ENCODE data around the gene UMOD. TPM values are rescaled to one million over a fixed set of nuclear protein-coding genes. Genes with fewer than 3 reads are reported as not detected.

Gene UMOD
- total and polyA plus RNA-seq, 7 donors: not detected

DNA sequence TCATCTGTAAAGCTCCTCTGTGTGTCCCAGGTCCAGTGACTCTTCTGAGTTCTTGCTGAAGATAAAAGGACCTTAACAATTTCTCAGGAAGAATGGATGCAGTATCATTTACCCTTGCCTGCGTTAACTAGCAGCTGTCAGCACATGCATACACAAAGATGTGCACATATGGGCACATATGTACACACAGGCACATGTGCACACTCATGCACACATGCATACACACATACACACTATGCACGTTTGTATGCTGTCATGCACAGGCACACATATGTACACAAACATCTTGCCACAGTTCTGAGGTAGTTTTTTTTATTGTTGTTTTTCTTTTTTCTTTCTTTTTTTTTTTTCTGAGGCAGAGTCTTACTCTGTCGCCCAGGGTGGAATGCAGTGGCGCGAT is 50.1 kb downstream of the UMOD start:
- peaks cover 0 to 5% (median 0%) of the 10 kb centered on the region in 3 donors for H3K27me3 ChIP-seq
- no peak for DNase-seq
- intact Hi-C loops (cut with DNase I): loop anchor here (5.0 kb wide), 1 partner anchor 395 kb away; no protein-coding TSS in a partner anchor
- no peaks in the 10 kb centered on the region for H3K9me3 ChIP-seq
- no peak overlapping the region for H3K4me3 ChIP-seq
- WGBS, 2 donors: 62 to 76% methylated on average over 5 of the region's 5 CpGs
- TF ChIP-seq EP300 (IDR thresholded peaks at IDR 0.05) (no peak), POLR2AphosphoS5 (IDR thresholded peaks at IDR 0.05) (no peak), CTCF (IDR thresholded peaks at IDR 0.05) (no peak), POLR2A (IDR thresholded peaks at IDR 0.05) (no peak)
- H3K4me1 ChIP-seq: no peaks in the 10 kb centered on the region
- no peak overlapping the region for H3K27ac ChIP-seq
- H3K36me3 ChIP-seq: no peaks in the 10 kb centered on the region

DNA sequence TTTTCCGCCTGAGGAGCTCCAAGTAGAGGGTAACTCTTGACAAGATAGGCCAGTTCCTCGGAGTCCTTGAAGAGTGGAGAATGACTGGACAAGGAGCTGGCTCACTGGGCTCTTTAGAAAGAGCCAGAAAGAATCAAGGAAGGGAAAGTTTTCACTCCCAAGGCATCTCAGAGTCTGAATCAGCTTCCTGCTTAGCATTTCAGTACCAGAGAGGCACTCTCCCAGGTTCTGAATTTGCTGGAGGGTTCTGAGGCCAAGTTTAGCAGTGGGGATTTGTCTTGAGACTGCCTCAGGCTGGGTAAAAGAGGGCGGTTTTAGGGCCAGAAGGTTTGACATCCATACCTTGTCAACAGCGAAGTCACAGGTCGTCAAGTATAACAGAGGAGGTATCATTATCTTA is 50.7 kb downstream of the UMOD start:
- intact Hi-C loops (cut with DNase I): loop anchor here (5.0 kb wide), 1 partner anchor 395 kb away; no protein-coding TSS in a partner anchor
- H3K9me3 ChIP-seq: no peaks in the 10 kb centered on the region
- no peak overlapping the region for H3K4me3 ChIP-seq
- no peak overlapping the region for H3K27ac ChIP-seq
- H3K4me1 ChIP-seq: no peaks in the 10 kb centered on the region
- no peak for DNase-seq
- no peak for TF ChIP-seq CTCF (IDR thresholded peaks at IDR 0.05)
- no peak for TF ChIP-seq POLR2A (IDR thresholded peaks at IDR 0.05)
- TF ChIP-seq EP300 (IDR thresholded peaks at IDR 0.05): no peak
- no peak for TF ChIP-seq POLR2AphosphoS5 (IDR thresholded peaks at IDR 0.05)
- H3K27me3 ChIP-seq: peaks cover 0 to 5% (median 0%) of the 10 kb centered on the region in 3 donors
- WGBS, 2 donors: 76 to 81% methylated on average over 5 of the region's 5 CpGs
- no peaks in the 10 kb centered on the region for H3K36me3 ChIP-seq

DNA sequence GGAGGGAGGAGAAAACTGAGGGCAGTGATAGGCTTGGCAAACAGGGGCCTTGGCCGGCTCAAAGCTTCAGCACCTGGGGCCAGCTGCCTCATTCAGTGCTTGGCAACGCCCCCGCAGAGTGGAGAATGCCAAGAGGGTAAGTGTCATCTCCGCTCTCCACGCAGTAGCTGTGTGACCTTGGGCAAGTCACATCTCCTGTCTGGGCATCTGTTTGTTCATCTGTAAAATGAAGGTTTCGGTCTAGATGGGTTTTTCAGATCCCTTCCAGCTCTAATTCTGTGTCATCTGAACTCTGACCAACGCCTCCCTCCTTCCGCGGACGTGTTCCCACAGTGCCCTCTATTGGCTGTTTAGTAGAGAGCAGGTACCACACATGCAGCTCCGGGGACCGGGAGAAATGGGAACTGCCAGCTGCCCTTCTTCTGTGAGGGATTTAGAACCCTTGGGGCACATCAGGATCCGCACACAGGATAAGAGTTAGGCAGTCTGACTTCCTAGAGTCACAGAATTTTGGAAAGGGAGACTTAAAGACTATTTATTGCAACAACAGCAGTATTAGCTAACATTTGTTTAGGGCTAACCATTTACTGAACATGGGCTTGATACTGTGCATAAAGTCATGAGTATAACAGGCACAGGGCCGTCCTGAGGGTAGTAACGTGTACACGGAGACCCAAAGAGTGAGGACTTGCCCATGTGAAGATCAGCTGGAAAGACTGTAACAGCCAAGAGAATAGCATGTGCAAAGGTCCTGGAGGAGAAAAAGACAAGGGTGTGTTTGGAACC is 52.0 kb downstream of the UMOD start:
- intact Hi-C loops (cut with DNase I): loop anchor here (5.0 kb wide), 1 partner anchor 393 kb away; no protein-coding TSS in a partner anchor
- Histone ChIP-seq H3K27ac (no peak overlapping the region), H3K9me3 (no peaks in the 10 kb centered on the region), H3K27me3 (peaks cover 0 to 5% (median 0%) of the 10 kb centered on the region in 3 donors), H3K36me3 (no peaks in the 10 kb centered on the region), H3K4me3 (no peak overlapping the region), H3K4me1 (no peaks in the 10 kb centered on the region)
- TF ChIP-seq POLR2AphosphoS5 (IDR thresholded peaks at IDR 0.05): no peak
- peak in 2 of 4 experiments; percentile 39 to 52 for TF ChIP-seq CTCF (IDR thresholded peaks at IDR 0.05)
- no peak for DNase-seq
- WGBS, 2 donors: 9 to 24% methylated on average over 16 of the region's 16 CpGs

DNA sequence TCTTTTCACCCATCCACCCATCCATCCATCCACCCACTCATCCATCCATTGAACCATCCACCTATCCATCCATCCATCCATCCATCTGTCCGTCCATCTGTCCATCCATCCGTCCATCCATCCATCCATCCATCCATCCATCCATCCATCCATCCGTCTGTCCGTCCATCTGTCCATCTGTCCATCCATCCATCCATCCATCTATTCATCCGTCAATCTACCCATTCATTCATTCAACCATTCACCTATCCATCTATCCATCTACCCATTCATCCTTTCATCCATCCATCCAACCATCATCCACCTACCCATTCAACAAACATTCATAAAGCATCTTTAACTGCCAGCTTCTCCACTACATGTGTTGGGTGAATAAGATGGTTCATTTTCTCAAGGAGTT is 54.1 kb downstream of the UMOD start:
- Histone ChIP-seq H3K27me3 (peaks cover 0 to 5% (median 0%) of the 10 kb centered on the region in 3 donors), H3K27ac (no peak overlapping the region), H3K4me1 (no peaks in the 10 kb centered on the region), H3K36me3 (no peaks in the 10 kb centered on the region), H3K9me3 (no peaks in the 10 kb centered on the region), H3K4me3 (no peak overlapping the region)
- 68 to 77% methylated on average over 5 of the region's 5 CpGs for WGBS, 2 donors
- intact Hi-C loops (cut with DNase I): no loop called here
- no peak for TF ChIP-seq POLR2A (IDR thresholded peaks at IDR 0.05)
- TF ChIP-seq EP300 (IDR thresholded peaks at IDR 0.05): no peak
- TF ChIP-seq POLR2AphosphoS5 (IDR thresholded peaks at IDR 0.05): no peak
- TF ChIP-seq CTCF (IDR thresholded peaks at IDR 0.05): no peak
- DNase-seq: no peak
